Heart right ventricle (tissue), 16 donors: Measurements from ENCODE around the gene WDFY4. TPM values are rescaled to one million over a fixed set of nuclear protein-coding genes. Genes with fewer than 3 reads are reported as not detected.

Source experiments
- ATAC-seq, 8 donors: fragments of 200-7000 bp; cut with Tn5 transposase; one replicate each; pipeline ENCODE4 v1.9.1; 2020; ENCODE audit warnings: mild to moderate bottlenecking in 8 of 8, moderate library complexity in 8 of 8, moderate number of reproducible peaks in 1 of 8
- DNase-seq, 2 donors: peaks; one replicate each; pipeline ENCODE4 v3.0.0-alpha.2; 2020
- H3K27ac ChIP-seq, 10 donors: fragments of 200-600 bp; sonication (generic) in 2 of 10; one replicate each; pipeline versions ENCODE4 v1.5.0 to v1.8.0; 2020 to 2022; ENCODE audit warnings: mild to moderate bottlenecking in 3 of 10
- H3K27me3 ChIP-seq, 7 donors: fragments of 200-600 bp; one replicate each; pipeline ENCODE4 v1.8.0; 2021 to 2022; ENCODE audit warnings: mild to moderate bottlenecking in 2 of 7
- H3K36me3 ChIP-seq, 9 donors: fragments of 200-600 bp; sonication (generic) in 1 of 9; one replicate each; pipeline versions ENCODE4 v1.5.0 to v1.8.0; 2020 to 2022; ENCODE audit warnings: mild to moderate bottlenecking in 2 of 9
- H3K4me1 ChIP-seq, 9 donors: fragments of 200-600 bp; sonication (generic) in 1 of 9; one replicate each; pipeline versions ENCODE4 v1.5.0 to v1.8.0; 2020 to 2022; ENCODE audit warnings: mild to moderate bottlenecking in 4 of 9
- H3K4me3 ChIP-seq, 10 donors: fragments of 200-600 bp; sonication (generic) in 2 of 10; one replicate each; pipeline versions ENCODE4 v1.5.0 to v1.8.0; 2020 to 2022; ENCODE audit warnings: mild to moderate bottlenecking in 7 of 10, moderate library complexity in 2 of 10
- H3K9me3 ChIP-seq, 11 donors: fragments of 200-600 bp in 10 of 11; sonication (generic) in 2 of 11; one replicate each; pipeline versions ENCODE4 v1.5.0 to v1.8.0; 2013 to 2022; ENCODE audit warnings: mild to moderate bottlenecking in 2 of 11, control low read depth in 1 of 11, moderate library complexity in 1 of 11
- CTCF ChIP-seq, 9 donors: fragments of 200-600 bp; sonication (generic) in 2 of 9; IDR thresholded peaks; one replicate each; pipeline versions ENCODE4 v1.5.0 to v1.8.0; 2021 to 2022; ENCODE audit warnings: antibody characterized with exemption in 9 of 9, mild to moderate bottlenecking in 5 of 9, moderate library complexity in 1 of 9
- WGBS, 2 donors: extraction: QIAGEN DNeasy Blood & Tissue Kit; methylation state at CpG; one replicate each; pipeline ENCODE4 v1.1.7; 2013; ENCODE audit warnings: inconsistent platforms in 1 of 2; 5-methylcytosine and 5-hydroxymethylcytosine counted together
- intact Hi-C, 10 donors: fragments of 100-400 bp; cut with DNase I; formaldehyde crosslinking; loops; one replicate each; pipeline versions ENCODE4 v1.11.1 to v1.14.2; 2022
- polyA plus RNA-seq, 2 donors: library from polyadenylated mRNA; stranded (reverse); fragments of 200-250 nt; gene quantifications; one replicate each; pipeline ENCODE4 v1.2.3, GENCODE V29; 2013
- total RNA-seq, 10 donors: library from RNA; stranded (reverse); fragmentation: NEBNext Ultra II Directional in 3 of 10; extraction: Animal tissue kit (Norgen Biotek cat#: 25700) in 3 of 10; gene quantifications; one replicate each; pipeline versions ENCODE4 v1.2.1 to v1.2.4, GENCODE V29; 2021 to 2023
- donor health status: Arrhythmogenic right ventricular cardiomyopathy.
- donor health status: ischemic (EF 13 %, LVEDD 7.1; RV severe dilation, severe dysfunction).
- donor health status: healthy with polysubstance abuse.
- donor health status: DM: no; HTN: yes; CAD: no.
- donor health status: DM: no; HTN: no; CAD: no.
- donor health status: ischemic (EF 25% LVEDD 6.9; RV normal size, moderate dysfunction).
- donor health status: ischemic (EF 25% LVEDD 5.7; RV mildly dilated, moderate dysfunction).
- donor health status: healthy.
- donor health status: DM: yes; HTN: yes; CAD: no.
- donor health status: Ischemic cardiomyopathy.
- donor health status: ischemic (EF 35%, LVEDD 5.7; RV mildly dilated, moderate dysfunction).
- donor health status: nonischemic (EF 11% LVEDD 7.7; RV severe dilation, severe dysfunction).
- donor health status: DM: yes; HTN: yes; CAD: no.
- donor health status: PGD.
- donor health status: ischemic (EF 29% LVEDD 5.4; RV normal size, mild dysfunction).
- donor health status: nonischemic (EF 23%, LVEDD 6.1; RV moderate dilation, normal function).

WDFY4 gene
- total and polyA plus RNA-seq, 12 donors, result 0.59 to 7.4 (median 0.92) TPM

GRCh38 chr10:49010865-49011264 lies 326.2 kb downstream of the WDFY4 start:
- peaks cover 7 to 76% (median 44%) of the 10 kb centered on the region in 9 donors for H3K4me1 ChIP-seq
- no peak for TF ChIP-seq CTCF (IDR thresholded peaks at IDR 0.05)
- WGBS, 2 donors, result 39 to 41% methylated on average over 4 of the region's 4 CpGs
- H3K36me3 ChIP-seq, result no peaks in the 10 kb centered on the region
- no peak for DNase-seq
- intact Hi-C loops, result loop anchor here in 1 of 10 donors (5.0 kb wide), 1 partner anchor 101 kb away; no protein-coding TSS in a partner anchor
- H3K27me3 ChIP-seq, result no peaks in the 10 kb centered on the region
- no peak for ATAC-seq
- H3K9me3 ChIP-seq, result no peaks in the 10 kb centered on the region
- no peak overlapping the region for H3K27ac ChIP-seq
- H3K4me3 ChIP-seq, result no peak overlapping the region

DNA sequence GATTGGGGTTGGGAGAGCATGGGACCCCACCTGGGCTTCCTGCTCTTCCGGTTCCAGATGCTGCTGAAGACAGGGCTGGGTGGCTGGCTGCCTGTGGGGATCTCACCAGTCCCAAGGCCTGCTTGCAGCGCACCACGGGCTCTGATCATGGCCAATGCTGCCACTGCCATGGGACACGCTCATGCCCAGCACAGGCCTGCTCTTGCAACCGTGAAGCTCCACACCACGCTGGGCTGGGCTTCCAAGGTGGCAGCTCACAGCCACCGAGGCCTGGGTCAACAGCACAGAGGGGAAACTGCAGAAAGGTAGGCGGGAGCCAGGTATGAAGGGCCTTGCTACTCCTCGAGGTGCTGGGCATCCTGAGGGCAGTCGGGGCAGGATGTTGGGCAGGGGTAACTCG lies 327.1 kb downstream of the WDFY4 start:
- TF ChIP-seq CTCF (IDR thresholded peaks at IDR 0.05), result no peak
- no peak for ATAC-seq
- 95 to 99% methylated on average over 11 of the region's 11 CpGs for WGBS, 2 donors
- intact Hi-C loops, result loop anchor here in 1 of 10 donors (5.0 kb wide), 1 partner anchor 101 kb away; no protein-coding TSS in a partner anchor
- Histone ChIP-seq H3K4me3 (no peak overlapping the region), H3K27me3 (no peaks in the 10 kb centered on the region), H3K9me3 (no peaks in the 10 kb centered on the region), H3K36me3 (peaks cover 0 to 3% (median 0%) of the 10 kb centered on the region in 9 donors), H3K27ac (no peak overlapping the region), H3K4me1 (peaks cover 7 to 76% (median 44%) of the 10 kb centered on the region in 9 donors)
- no peak for DNase-seq

DNA sequence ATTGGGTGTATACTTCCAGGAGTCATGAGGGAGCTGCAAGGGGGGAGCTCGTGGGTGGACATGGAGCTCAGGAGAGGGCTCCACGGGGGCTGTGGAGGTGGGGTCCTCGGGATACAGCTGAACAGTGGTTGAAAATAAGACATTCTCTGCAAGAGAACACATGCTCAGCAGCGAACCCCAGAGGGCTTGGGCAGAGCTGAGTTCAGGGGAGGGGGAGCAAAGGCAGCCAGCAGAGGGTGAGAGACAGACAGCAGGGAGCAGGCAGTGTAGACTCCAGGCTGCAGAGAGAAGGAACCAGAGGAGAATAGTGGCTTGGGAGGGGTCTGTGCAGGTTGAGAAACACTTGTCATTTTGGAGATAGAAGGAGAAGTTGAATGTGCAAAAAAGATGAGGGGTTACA lies 327.9 kb downstream of the WDFY4 start:
- Histone ChIP-seq H3K36me3 (peaks cover 0 to 11% (median 0%) of the 10 kb centered on the region in 9 donors), H3K9me3 (no peaks in the 10 kb centered on the region), H3K27me3 (no peaks in the 10 kb centered on the region), H3K27ac (no peak overlapping the region), H3K4me3 (no peak overlapping the region), H3K4me1 (peaks cover 7 to 69% (median 42%) of the 10 kb centered on the region in 9 donors)
- intact Hi-C loops, result loop anchor here in 1 of 10 donors (5.0 kb wide), 1 partner anchor 100 kb away; no protein-coding TSS in a partner anchor
- 64 to 65% methylated on average over 4 of the region's 4 CpGs for WGBS, 2 donors
- DNase-seq (no peak), ATAC-seq (no peak)
- TF ChIP-seq CTCF (IDR thresholded peaks at IDR 0.05), result no peak

DNA sequence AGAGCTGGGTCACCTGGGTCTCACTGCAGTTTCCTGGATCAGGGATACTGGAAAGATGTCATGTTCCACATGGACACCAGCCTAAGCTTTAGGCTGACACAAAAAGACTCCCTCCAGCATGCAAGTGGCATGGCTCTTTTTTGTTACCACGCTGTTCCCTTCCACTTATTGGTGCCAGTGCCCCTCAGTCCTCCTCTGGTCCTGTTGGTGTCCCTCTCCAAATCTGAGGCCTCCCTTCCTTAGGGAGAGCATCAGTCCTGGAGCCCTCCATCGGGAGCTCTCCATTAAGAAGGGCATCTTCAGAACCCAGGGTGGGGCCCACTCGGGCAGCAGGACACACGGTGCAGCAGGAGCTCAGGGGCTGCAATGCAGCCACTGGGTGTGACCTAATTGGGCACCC lies 331.0 kb downstream of the WDFY4 start:
- no peak for ATAC-seq
- intact Hi-C loops, result no loop called here
- peaks cover 0 to 38% (median 17%) of the 10 kb centered on the region in 9 donors for H3K4me1 ChIP-seq
- H3K9me3 ChIP-seq, result no peaks in the 10 kb centered on the region
- no peaks in the 10 kb centered on the region for H3K27me3 ChIP-seq
- WGBS, 2 donors, result 89 to 95% methylated on average over 4 of the region's 4 CpGs
- no peak overlapping the region for H3K4me3 ChIP-seq
- no peak overlapping the region for H3K27ac ChIP-seq
- TF ChIP-seq CTCF (IDR thresholded peaks at IDR 0.05), result no peak
- no peak for DNase-seq
- H3K36me3 ChIP-seq, result peaks cover 0 to 30% (median 7%) of the 10 kb centered on the region in 9 donors
